B cell (primary cell): ENCODE data around the gene LPIN3. TPM values are rescaled to one million over a fixed set of nuclear protein-coding genes. Genes with fewer than 3 reads are reported as not detected.

Source experiments
- ATAC-seq: fragments of 200-7000 bp; cut with Tn5 transposase; one replicate; pipeline ENCODE4 v1.10.0; 2021; ENCODE audit warnings: low read depth, mild to moderate bottlenecking, moderate number of reproducible peaks, moderate library complexity
- CTCF ChIA-PET: fragments of 350-600 bp; sonication (Branson Sonifier 250); formaldehyde crosslinking; loops from one replicate; lab custom pipeline; 2021; ENCODE audit warnings: antibody characterized with exemption, inconsistent platforms; lab: Charles Lee
- POLR2A ChIA-PET: fragments of 350-600 bp; sonication (Branson Sonifier 250); formaldehyde crosslinking; loops from one replicate; lab custom pipeline; 2021; ENCODE audit warnings: antibody characterized with exemption; lab: Charles Lee
- DNase-seq: peaks from one replicate; pipeline ENCODE4 v3.0.0; 2013
- H2AFZ ChIP-seq: 2 replicates; pipeline ENCODE4 v1.6.1; 2012; ENCODE audit warnings: mild to moderate bottlenecking, low read depth, low read length; ENCODE audit not compliant: insufficient read depth, poor library complexity, severe bottlenecking
- H3K27ac ChIP-seq, 2 donors: 1 replicate in 1 of 2; 2 replicates in 1 of 2; pipeline ENCODE4 v1.5.1; 2012 to 2013; ENCODE audit warnings: low read length in 2 of 2, mild to moderate bottlenecking in 2 of 2, moderate library complexity in 1 of 2
- H3K27me3 ChIP-seq, 4 experiments: fragments of 200-600 bp in 1 of 4; sonication (generic) in 1 of 4; replicated peaks in 1 of 4; 1 replicate in 2 of 4; 2 replicates in 2 of 4; pipeline versions ENCODE4 v1.6.1 to v1.7.0; 2013 to 2016; ENCODE audit warnings: low read length in 3 of 4, mild to moderate bottlenecking in 2 of 4, mixed read lengths in 1 of 4, moderate library complexity in 1 of 4; ENCODE audit not compliant: insufficient read depth in 4 of 4, control insufficient read depth in 3 of 4; ENCODE audit errors: control extremely low read depth in 1 of 4
- H3K36me3 ChIP-seq, 2 experiments: replicated peaks in 1 of 2; 1 replicate in 1 of 2; 2 replicates in 1 of 2; pipeline versions ENCODE4 v1.6.1 to v1.7.1; 2013; ENCODE audit warnings: low read length in 1 of 2; ENCODE audit not compliant: insufficient read depth in 2 of 2, control insufficient read depth in 1 of 2; ENCODE audit errors: control extremely low read depth in 1 of 2, extremely low read depth in 1 of 2
- H3K4me1 ChIP-seq, 2 donors: fragments of 200-600 bp in 1 of 2; sonication (generic) in 1 of 2; 1 replicate in 1 of 2; 2 replicates in 1 of 2; pipeline versions ENCODE4 v1.5.1 to v1.6.1; 2013 to 2017; ENCODE audit warnings: low read length in 2 of 2; ENCODE audit not compliant: control insufficient read depth in 2 of 2, insufficient read depth in 2 of 2
- H3K4me2 ChIP-seq: replicated peaks from 2 replicates; pipeline ENCODE3; 2012; ENCODE audit warnings: mild to moderate bottlenecking, low read depth, low read length; ENCODE audit not compliant: poor library complexity, severe bottlenecking
- H3K4me3 ChIP-seq, 5 experiments: fragments of 200-600 bp in 1 of 5; sonication (generic) in 1 of 5; 1 replicate in 3 of 5; 2 replicates in 2 of 5; pipeline versions ENCODE4 v1.5.1 to v1.7.0; 2011 to 2016; ENCODE audit warnings: low read length in 4 of 5, mild to moderate bottlenecking in 4 of 5, low read depth in 2 of 5, control low read depth in 1 of 5, moderate library complexity in 1 of 5; ENCODE audit not compliant: insufficient read depth in 1 of 5; ENCODE audit errors: control extremely low read depth in 1 of 5, extremely low read depth in 1 of 5
- H3K79me2 ChIP-seq: fragments of 200-600 bp; sonication (generic); one replicate; pipeline ENCODE4 v1.6.0; 2016; ENCODE audit warnings: low read length; ENCODE audit not compliant: control insufficient read depth, insufficient read depth
- H3K9ac ChIP-seq: fragments of 200-600 bp; sonication (generic); 2 replicates; pipeline ENCODE4 v1.6.1; 2017; ENCODE audit warnings: mild to moderate bottlenecking, low read length, moderate library complexity
- H3K9me3 ChIP-seq, 3 donors: one replicate each; pipeline versions ENCODE4 v1.6.1 to v1.7.1; 2013; ENCODE audit warnings: low read length in 2 of 3; ENCODE audit not compliant: control insufficient read depth in 2 of 3, insufficient read depth in 1 of 3; ENCODE audit errors: control extremely low read depth in 1 of 3
- H4K20me1 ChIP-seq: 2 replicates; pipeline ENCODE4 v1.6.0; 2012; ENCODE audit warnings: mild to moderate bottlenecking, low read length; ENCODE audit not compliant: insufficient read depth, control insufficient read depth, poor library complexity, severe bottlenecking
- H3K27ac Mint-ChIP-seq: one replicate; pipeline ENCODE4 v1.8.0; 2021; ENCODE audit warnings: mixed read lengths
- H3K27me3 Mint-ChIP-seq: one replicate; pipeline ENCODE4 v1.8.0; 2021; ENCODE audit warnings: mixed read lengths
- H3K4me1 Mint-ChIP-seq: one replicate; pipeline ENCODE4 v1.8.0; 2021; ENCODE audit warnings: mixed read lengths
- H3K4me3 Mint-ChIP-seq: one replicate; pipeline ENCODE4 v1.8.0; 2021; ENCODE audit warnings: mixed read lengths
- H3K9me3 Mint-ChIP-seq: one replicate; pipeline ENCODE4 v1.8.0; 2022; ENCODE audit warnings: mixed read lengths; ENCODE audit not compliant: insufficient read depth
- CTCF ChIP-seq: fragments of 200-600 bp; IDR thresholded peaks from one replicate; pipeline ENCODE4 v1.8.0; 2022; ENCODE audit warnings: antibody characterized with exemption, mild to moderate bottlenecking
- EZH2 ChIP-seq: IDR thresholded peaks from 2 replicates; pipeline ENCODE4 v1.6.1; 2012; ENCODE audit warnings: borderline replicate concordance, low read depth, mild to moderate bottlenecking, moderate library complexity, low read length; ENCODE audit not compliant: insufficient read depth, poor library complexity, severe bottlenecking
- WGBS: methylation state at CpG from one replicate; pipeline ENCODE4 v1.1.5; 2013; ENCODE audit warnings: missing lambda C conversion rate; ENCODE audit not compliant: insufficient coverage; 5-methylcytosine and 5-hydroxymethylcytosine counted together
- intact Hi-C: fragments of 100-400 bp; cut with micrococcal nuclease; formaldehyde crosslinking; loops from one replicate; pipeline ENCODE4 v1.10.0; 2022
- polyA plus RNA-seq: library from polyadenylated mRNA; depleted of rRNA; stranded (reverse); fragments of >200 nt; gene quantifications from 2 replicates; pipeline ENCODE4 v1.2.3, GENCODE V29; 2012
- total RNA-seq, 2 donors: library from RNA; stranded (reverse); fragments of 120-200 nt in 1 of 2; gene quantifications; 1 replicate in 1 of 2; 2 replicates in 1 of 2; pipeline versions ENCODE4 v1.2.3 to v1.2.4, GENCODE V29; 2013 to 2022

Gene LPIN3
- total and polyA plus RNA-seq, 2 donors (not counting 1 experiment from before 2014, with no cell fraction given), result 0.84 to 1.2 TPM

GRCh38 chr20:41339957-41340326, 679 bp upstream of the LPIN3 start:
- TF ChIP-seq EZH2, result no peak
- TF ChIP-seq CTCF, result peak; percentile 100
- no peaks in the 10 kb centered on the region for H3K9me3 Mint-ChIP-seq
- H3K27ac Mint-ChIP-seq, result no peak overlapping the region
- peak overlapping the region in 4 of 5 experiments; percentile 17 to 45 (median 39) for H3K4me3 ChIP-seq
- no peaks in the 10 kb centered on the region for H3K36me3 ChIP-seq
- CTCF ChIA-PET, result interaction anchor here (0.6 to 9.6 kb wide), 39 partner anchors 10 to 374 kb away, joined by 3 to 196 read pairs (median 5); partner anchors contain the start of genes PLCG1 and ZHX3
- WGBS, result 6% methylated on average over 24 of the region's 25 CpGs
- peaks cover 12 to 15% of the 10 kb centered on the region in 2 donors for H3K4me1 ChIP-seq
- H3K27ac ChIP-seq, result no peak overlapping the region
- POLR2A ChIA-PET, result interaction anchor here (1.0 to 1.2 kb wide), 3 partner anchors 10 to 205 kb away, joined by 3 to 4 read pairs (median 3); no protein-coding TSS in a partner anchor
- H3K9ac ChIP-seq, result peak overlapping the region; percentile 37
- no peaks in the 10 kb centered on the region for H3K79me2 ChIP-seq
- no peaks in the 10 kb centered on the region for H4K20me1 ChIP-seq
- ATAC-seq (peak; percentile 93), DNase-seq (peak; percentile 86)
- peak overlapping the region; percentile 84 for H3K4me3 Mint-ChIP-seq
- H3K27me3 ChIP-seq, result peaks cover 0 to 20% (median 6%) of the 10 kb centered on the region in 4 experiments
- peak overlapping the region; percentile 68 for H3K4me2 ChIP-seq
- peaks cover 12% of the 10 kb centered on the region for H3K4me1 Mint-ChIP-seq
- peak overlapping the region; percentile 37 for H2AFZ ChIP-seq
- intact Hi-C loops, result loop anchor here (1.0 kb wide), 5 partner anchors 23 to 372 kb away; partner anchors contain the start of gene ZHX3
- no peaks in the 10 kb centered on the region for H3K9me3 ChIP-seq
- H3K27me3 Mint-ChIP-seq, result peaks cover 15% of the 10 kb centered on the region
